Midbrain (tissue), 1 donor: ENCODE results near the gene SH3BP4.

Source experiments
- DNase-seq: peaks from one replicate; lab custom pipeline; 2025; lab: John Stamatoyannopoulos, UW

The SH3BP4 gene

DNA sequence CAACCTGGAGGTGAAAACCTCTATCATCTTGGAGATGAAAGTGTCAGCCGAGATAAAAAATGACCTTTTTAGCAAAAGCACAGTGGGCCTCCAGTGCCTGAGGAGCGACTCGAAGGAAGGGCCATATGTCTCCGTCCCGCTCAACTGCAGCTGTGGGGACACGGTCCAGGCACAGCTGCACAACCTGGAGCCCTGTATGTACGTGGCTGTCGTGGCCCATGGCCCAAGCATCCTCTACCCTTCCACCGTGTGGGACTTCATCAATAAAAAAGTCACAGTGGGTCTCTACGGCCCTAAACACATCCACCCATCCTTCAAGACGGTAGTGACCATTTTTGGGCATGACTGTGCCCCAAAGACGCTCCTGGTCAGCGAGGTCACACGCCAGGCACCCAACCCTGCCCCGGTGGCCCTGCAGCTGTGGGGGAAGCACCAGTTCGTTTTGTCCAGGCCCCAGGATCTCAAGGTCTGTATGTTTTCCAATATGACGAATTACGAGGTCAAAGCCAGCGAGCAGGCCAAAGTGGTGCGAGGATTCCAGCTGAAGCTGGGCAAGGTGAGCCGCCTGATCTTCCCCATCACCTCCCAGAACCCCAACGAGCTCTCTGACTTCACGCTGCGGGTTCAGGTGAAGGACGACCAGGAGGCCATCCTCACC is 90.2 kb downstream of the SH3BP4 start:
- DNase-seq: no peak

DNA sequence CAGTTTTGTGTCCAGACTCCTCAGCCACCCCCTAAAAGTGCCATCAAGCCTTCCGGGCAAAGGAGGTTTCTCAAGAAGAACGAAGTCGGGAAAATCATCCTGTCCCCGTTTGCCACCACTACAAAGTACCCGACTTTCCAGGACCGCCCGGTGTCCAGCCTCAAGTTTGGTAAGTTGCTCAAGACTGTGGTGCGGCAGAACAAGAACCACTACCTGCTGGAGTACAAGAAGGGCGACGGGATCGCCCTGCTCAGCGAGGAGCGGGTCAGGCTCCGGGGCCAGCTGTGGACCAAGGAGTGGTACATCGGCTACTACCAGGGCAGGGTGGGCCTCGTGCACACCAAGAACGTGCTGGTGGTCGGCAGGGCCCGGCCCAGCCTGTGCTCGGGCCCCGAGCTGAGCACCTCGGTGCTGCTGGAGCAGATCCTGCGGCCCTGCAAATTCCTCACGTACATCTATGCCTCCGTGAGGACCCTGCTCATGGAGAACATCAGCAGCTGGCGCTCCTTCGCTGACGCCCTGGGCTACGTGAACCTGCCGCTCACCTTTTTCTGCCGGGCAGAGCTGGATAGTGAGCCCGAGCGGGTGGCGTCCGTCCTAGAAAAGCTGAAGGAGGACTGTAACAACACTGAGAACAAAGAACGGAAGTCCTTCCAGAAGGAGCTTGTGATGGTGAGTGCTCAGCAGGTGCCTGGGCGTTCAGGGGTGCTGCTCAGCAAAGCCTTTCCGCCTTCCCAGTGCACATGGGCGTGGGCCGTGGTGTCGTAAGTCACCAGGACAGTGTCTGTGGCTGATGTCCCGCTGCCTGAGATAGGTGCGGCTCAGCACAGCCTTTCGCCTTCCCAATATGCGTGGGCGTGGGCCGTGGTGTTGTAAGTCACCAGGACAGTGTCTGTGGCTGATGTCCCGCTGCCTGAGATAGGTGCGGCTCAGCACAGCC is 91.0 kb downstream of the SH3BP4 start:
- no peak for DNase-seq

DNA sequence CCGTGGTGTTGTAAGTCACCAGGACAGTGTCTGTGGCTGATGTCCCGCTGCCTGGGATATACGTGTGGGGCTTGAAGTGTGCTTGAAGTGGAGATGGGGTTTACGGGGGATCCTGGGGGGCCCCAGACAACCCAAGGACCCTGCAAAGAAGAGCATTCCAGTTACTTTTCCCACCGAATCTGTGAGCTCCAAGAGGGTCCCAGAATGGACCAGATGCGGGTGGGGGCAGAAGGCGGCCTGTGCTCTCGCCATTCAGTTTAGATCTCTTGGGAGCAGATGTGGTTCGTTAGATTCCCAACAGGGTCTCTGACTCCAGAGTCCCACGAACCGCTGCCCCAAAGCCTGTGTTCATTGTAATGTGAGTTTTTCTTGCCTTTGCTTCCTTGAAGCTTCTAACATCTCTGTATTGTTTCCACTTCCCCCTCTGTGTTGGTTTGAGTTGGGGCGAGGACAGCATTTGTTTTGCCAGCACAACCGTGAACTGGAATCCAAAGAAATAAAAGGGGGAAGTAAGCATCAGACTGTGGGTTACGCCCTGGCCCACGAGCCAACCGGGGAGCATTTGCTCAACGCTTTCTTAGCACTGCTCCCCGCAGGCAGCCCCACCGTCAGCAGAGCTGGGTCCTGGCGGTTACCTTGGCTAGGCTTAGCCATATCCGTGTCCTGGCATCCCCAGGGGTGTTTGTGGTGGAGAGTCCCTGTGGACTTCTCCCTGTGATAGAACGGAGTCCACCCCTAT is 92.1 kb downstream of the SH3BP4 start:
- DNase-seq: peak; percentile 17

DNA sequence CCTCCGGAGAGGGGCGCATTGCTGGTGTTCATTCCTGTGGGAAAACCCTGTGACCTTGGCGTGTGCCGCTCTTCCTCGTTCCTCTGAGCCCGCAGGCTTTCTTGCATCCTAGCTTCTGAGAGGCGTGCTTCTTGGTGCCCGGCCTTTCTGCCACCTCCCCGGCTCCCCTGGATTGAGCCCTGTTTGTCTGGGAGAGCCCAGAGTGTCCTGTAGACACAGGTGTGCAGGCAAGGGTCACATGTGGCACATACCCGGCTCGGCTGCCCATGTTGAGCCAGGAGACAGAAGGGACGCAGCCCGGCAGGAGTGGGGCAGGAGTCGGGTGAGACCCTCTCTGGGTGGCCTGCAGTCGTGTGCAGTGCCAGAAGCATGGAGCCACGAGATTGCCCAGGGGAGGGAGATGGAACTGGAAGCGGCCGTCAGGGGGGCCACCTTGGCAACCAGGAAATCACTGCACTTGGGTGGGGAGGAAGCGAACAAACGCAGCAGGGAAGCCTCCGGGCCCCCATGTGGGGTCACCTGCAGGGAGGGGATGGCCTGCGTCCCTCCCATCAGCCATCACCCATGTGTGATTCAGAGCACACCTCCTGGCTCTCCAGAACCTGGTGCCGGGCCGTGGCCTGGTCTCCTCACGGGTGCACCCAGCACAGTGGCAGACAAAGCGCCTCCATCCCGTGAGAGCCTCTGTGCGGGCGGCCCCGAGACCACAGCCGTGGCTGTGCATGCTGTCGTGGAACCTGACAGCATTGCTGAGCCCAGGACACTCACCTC is 92.9 kb downstream of the SH3BP4 start:
- no peak for DNase-seq

DNA sequence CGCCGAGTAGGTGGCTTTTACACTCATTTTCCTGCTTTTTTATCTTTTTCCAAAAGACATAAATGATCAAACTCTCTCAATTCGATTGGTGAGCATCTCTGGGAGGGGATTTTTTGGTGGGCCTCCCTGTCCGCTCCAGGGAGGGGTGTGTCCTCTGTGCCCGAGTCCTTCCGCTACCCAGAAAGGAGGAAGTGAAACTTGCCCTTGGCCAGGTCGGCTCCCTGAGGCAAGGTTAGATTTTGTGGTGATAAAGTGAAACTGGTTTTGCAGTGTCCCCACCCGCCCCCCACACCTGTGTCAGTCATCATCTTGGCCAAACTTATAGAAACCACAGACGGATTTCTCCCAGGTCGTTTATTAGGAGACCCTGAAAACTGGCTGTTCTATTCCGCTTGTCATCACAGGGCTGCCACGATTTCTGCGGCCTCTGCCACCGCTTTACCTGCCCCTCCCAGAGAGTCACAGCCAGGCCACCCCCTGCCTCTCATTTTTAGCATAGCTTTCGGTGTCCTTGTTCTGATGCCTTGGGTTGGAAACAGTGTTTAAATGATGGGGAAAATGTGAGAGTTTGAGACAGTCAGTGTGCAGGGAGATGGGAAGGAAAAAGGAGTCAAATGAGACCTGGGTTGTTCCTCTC is 93.6 kb downstream of the SH3BP4 start:
- DNase-seq: no peak

DNA sequence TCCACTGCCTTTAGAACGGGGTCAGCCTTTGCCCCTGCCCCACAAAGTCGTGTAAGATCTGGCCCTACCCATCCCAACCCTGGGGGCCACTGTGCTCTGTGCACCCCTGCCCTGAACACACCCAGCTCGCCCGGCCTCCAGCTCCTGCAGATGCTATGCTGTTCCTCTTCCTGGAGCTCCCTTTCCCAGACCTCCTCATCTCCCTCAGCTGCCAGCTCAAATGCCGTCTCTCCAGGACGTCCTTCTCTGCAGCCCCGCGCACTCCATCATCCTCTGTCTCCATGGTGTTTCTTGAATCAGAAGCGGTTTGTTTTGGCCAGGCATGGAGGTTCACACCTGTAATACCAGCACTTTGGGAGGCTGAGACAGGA is 94.1 kb downstream of the SH3BP4 start:
- no peak for DNase-seq

DNA sequence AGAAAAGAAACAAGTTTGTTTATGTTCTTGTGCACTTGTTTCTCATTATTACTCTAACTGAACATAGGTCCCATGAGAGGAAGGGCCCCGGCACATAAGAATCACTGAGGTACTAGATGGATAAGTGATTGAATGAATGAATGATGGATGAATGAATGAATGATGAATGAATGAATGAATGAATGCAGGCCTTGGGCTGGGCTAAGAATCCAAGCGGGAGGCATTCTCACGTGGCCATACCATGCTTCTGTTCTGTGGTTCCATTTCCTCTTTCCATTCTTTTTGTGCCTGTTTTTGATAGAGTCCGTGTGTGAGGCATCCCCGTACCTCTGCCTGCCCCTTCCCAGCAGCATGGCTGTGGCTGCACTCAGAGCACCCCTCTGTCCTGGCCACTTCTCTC is 94.8 kb downstream of the SH3BP4 start:
- DNase-seq: no peak

DNA sequence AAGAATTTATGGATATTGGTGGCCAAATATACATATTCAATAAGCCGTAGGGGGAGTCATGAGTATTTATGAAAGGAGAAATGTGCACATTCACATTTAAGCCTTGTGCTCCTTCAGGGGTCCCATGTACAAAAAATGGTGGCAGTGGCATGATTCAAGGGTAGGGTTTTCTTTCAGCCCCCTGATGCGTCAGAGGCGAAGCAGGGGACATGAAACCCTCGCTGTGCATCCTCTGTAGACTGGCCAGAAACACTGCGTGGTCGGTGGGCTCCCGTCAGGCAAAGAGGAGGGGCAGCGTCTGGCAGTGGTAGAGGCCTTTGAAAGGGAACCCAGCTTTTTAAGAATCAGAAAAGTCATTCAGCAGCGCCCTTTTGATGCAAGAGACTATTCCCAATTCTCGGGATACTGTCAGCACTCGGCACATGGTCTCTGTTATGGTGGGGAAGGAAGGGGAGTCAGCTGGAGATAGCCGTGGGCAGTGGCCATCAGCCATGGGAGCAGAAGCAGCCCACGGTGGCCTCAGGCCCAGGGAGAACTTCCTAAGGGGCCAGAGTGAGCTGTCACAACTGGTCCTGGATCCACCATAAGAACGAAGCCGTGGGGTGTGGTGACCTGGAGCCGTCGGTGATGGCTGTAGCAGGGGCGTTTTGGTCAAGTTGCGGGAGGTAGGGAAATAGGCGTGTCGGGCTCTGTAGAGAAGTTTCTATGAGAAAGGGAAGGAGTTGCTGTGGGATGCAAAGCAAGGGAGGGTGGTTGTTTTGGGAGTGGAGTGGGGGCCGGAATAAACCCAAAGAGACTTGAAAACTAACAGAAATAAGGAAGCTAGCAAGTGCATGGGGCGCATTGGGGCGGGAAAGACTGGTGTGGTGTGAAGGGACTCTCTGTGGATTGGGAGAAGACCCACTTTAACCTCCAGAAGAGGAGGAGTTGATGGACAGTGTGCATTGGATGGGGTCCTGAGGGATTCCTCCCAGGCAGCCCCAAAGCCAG is 95.6 kb downstream of the SH3BP4 start:
- no peak for DNase-seq

DNA sequence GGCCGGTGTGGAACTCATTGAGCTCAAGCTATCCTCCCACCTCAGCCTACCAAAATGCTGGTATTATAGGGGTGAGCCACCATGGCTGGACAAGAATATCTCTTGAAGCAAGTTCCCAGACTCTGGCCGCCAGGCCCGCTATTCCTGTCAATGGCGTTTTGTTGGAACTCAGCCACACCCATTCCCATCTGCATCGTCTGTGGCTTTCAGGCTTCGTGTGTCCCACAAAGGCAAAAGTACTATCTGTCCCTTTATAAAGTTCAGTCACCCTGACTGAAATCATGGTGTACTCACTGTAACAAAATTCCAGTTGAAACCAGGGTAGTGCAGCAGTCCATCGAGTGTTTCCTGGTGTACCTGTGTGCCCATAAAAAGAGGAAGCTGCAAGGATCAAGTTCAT is 96.7 kb downstream of the SH3BP4 start:
- no peak for DNase-seq

DNA sequence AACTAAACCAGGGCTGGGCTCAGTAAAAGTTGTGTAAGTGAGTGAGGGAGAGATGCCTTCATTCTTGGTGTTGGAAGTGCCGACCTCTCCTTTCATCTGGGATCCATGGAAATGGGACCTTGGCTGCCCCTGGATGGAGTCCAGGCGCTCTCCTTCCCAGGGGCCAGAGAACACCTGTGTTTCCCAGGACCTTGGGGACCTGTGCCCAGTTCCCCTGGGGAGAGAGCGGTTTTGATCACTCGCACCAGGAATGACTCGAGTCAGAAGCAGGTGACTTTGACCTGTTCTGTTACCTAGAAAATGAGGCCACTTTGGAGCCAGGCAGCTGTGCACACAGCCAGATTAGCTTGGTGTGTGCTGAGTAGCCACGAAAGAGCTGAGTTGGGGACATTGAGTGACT is 97.3 kb downstream of the SH3BP4 start:
- no peak for DNase-seq

DNA sequence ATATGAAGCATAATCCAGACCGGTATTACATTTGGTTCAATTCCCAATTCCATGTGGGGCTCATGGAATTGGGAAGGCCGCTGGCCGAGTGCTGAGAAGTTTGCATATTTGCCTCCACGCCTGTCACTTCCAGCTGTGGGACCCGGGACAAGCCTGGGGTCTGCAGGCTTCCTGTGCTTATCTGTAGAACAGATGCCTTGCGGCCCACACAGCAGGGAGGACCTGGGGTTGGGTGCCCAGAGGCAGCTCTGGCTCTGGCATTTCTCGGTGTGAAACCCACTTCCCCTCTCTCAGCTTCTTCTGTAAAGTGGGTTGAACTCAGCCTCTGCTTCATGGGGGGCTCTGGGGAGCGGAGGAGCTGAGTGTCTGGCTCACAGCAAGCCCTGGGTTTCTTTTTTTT is 97.9 kb downstream of the SH3BP4 start:
- no peak for DNase-seq

DNA sequence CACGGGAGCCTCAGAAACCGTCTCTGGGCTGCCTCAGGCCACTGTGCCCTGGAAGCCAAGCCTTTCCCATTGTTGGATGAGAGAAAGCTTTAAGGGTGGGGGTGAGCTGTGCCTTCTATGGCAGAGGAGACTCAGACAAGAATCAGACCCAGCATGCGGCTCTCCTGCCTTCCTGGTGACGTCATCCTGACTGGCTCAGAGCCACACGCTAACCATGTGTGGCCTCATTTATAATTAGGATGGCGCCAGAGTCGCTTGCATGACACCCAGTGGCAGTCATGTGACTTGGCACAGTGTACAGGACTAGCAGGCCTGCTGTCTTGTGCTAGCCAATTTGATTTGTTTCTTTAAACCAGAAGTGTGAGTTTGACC is 99.1 kb downstream of the SH3BP4 start:
- peak; percentile 92 for DNase-seq

DNA sequence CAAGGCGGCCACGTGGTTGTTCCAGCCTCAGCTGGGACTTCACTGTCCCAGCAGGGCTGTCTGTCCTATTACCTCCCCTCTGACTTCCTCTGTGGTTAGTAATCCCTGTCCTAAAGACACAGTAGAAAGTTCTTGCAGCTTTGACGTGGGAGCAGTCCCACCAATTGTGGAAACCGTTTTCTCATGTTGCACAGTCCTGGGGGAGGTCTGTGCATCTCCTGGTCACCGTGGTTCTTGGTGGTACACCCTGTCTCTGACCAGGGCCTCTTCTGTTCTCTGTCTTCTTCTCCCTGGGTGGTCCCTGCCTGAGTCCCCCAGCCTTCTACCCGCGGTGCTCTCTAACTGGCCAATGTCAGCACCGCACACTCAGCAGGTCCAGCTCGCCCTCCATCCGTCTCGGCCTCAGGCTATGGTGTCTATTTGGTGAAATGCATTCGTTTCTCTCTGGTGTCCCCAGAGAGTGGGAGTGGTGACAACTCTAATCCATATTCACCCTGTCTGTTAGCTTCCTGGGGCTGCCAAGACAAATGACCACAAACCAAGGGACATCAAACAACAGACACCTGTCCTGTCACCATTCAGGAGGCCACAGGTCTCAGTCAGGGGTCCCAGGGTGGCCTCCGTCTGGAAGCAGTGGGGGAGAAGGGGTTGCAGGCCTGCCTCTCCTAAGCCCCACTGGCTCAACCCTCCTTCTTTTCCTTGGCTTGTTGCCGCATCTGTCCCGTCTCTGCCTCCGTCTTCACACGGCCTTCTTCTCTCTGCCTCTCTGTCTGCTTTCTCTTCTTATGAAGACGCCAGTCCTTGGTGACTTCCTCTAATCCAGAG is 99.8 kb downstream of the SH3BP4 start:
- DNase-seq: no peak

DNA sequence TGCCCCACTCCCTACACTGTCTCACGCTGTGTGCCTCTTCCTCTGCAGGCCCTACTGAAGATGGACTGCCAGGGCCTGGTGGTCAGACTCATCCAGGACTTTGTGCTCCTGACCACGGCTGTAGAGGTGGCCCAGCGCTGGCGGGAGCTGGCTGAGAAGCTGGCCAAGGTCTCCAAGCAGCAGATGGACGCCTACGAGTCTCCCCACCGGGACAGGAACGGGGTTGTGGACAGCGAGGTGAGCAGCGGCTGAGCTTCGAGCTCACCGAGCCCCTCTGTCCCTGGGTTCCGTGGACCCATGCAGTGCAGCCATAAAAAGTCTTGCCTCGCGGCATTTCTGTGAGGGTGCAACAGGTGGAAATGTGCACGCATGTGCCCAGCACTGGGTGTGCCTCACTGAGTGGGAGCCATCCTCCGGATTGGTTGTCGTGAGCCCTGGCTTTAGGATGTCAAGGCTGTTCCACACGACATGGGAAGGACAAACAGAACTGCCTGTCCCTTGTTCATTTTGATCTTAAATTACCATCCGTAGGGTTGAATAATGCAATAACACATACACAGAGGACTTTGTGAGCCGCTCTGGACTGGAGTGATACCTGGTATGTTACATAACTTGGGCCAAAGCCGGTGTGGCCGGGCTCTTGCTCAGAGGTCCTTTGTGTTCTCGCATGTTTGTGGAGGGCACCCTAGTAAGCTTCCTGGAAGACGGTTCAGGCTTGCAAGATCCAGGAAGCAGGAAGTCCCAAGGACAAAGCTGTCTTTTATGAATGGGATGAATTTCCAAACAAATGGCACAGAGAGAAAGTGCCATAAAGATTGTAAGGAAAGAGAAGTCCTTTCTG is 100.9 kb downstream of the SH3BP4 start:
- DNase-seq: no peak

DNA sequence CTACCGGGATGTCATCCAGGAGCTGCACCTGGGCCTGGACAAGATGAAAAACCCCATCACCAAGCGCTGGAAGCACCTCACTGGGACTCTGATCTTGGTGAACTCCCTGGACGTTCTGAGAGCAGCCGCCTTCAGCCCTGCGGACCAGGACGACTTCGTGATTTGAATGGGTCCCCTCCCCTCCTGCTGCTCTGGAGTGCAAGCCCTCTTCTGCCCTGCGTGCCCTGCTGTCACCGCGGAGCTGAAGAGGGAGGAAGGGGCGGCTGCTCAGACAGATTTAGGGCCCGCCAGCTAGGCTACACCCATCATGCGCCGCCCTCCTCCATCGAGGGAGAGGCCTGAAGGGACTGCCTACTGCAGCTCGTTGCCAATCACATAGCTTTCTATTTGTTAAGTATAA is 101.8 kb downstream of the SH3BP4 start:
- DNase-seq: no peak

DNA sequence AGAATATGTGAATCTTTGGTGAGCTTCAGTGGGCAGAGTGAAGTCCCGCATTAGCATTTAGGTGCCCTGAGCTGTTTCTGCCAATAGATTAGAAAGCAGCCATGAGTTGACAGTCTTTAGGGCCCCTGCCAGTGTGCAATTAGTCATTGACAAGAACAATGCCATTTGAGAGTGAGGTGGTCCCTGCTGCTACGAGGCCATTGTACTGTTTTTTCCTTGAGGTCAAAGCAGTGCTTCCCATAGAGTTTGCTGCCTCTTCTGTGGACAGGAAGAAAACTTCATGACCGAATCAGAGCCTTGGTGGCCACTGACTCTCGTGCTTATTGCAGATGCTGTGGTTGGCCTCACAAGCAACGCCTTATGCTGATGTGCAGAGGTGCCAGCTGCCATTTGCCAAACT is 102.7 kb downstream of the SH3BP4 start:
- DNase-seq: no peak

DNA sequence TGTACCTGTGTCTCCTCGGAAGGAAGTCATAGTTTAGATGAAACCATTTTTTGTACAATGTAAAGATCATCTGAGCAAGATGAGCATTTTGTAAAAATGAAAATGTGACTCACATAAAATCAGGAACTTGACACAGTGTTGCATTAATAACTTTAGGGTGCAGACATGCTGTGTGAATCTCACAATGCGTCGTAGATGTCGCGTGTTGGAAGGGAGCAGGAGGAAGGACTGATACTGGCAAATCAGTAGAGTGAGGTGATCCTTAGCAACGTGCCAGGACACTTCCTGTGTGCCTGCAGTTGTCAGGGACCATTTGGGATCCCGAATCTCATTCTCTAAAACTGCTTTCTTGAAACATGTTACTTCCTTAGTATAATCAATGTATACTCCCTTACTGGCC is 103.1 kb downstream of the SH3BP4 start:
- no peak for DNase-seq

DNA sequence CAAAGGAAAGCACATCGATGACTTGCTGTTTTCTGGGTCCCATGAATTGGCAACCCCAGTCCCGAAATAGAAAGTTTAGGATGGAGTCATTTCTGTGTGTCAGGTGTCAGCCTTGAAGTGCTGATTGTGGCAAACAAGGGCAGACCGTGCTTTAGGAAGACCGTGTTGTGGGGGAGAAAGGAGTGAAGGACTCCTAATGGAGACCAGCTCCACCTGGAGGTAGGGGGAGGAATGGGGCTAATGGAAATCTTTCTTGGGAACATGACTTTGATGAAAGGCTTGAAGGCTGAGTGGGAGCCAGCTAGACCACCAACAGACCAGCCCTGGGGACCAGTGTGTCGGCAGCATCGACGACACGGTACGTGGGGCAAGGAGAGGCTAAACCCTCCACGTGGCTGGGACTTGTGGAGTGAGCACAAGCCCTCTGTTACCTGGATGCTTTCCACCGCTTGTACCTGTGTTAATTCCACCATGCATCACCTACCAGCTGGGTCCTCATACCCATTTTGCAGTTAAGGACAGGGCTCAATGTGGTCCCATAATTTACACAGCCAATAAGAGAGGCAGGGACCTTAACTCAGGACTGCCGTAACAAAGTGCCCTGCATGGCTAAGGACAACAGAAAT is 104.2 kb downstream of the SH3BP4 start:
- DNase-seq: no peak
